Osteoblast (primary cell): Measurements from ENCODE around the gene DBX1. TPM values are rescaled to one million over a fixed set of nuclear protein-coding genes. Genes with fewer than 3 reads are reported as not detected.

Experiments used
- DNase-seq: peaks from one replicate; pipeline ENCODE4 v3.0.0; 2011; ENCODE audit warnings: low spot score, mixed read lengths; ENCODE audit not compliant: insufficient read length; ENCODE audit errors: missing footprints
- H2AFZ ChIP-seq: 2 replicates; pipeline ENCODE4 v1.6.0; 2011; ENCODE audit warnings: mild to moderate bottlenecking, low read length
- H3K27ac ChIP-seq: 2 replicates; pipeline ENCODE4 v1.5.1; 2011; ENCODE audit warnings: mild to moderate bottlenecking, low read depth, low read length, moderate library complexity
- H3K27me3 ChIP-seq: 2 replicates; pipeline ENCODE4 v1.6.0; 2012; ENCODE audit warnings: mild to moderate bottlenecking, control low read depth, inconsistent platforms, low read length, moderate library complexity; ENCODE audit not compliant: insufficient read depth
- H3K36me3 ChIP-seq: 2 replicates; pipeline ENCODE4 v1.5.1; 2011; ENCODE audit warnings: mild to moderate bottlenecking, low read length, control low read depth, moderate library complexity; ENCODE audit not compliant: insufficient read depth
- H3K4me1 ChIP-seq: 2 replicates; pipeline ENCODE4 v1.5.1; 2011; ENCODE audit warnings: mild to moderate bottlenecking, low read length, control low read depth, moderate library complexity; ENCODE audit not compliant: insufficient read depth
- H3K4me2 ChIP-seq: 2 replicates; pipeline ENCODE4 v1.6.0; 2011; ENCODE audit warnings: mild to moderate bottlenecking, low read length; ENCODE audit not compliant: insufficient read depth
- H3K4me3 ChIP-seq: fragments of 200-600 bp; sonication (generic); 3 replicates; pipeline ENCODE4 v1.5.1; 2012; ENCODE audit warnings: mild to moderate bottlenecking, low read length, inconsistent platforms; ENCODE audit not compliant: insufficient read depth
- H3K79me2 ChIP-seq: 2 replicates; pipeline ENCODE4 v1.6.0; 2012; ENCODE audit warnings: mild to moderate bottlenecking, low read length, control low read depth, inconsistent platforms; ENCODE audit not compliant: insufficient read depth
- H3K9me3 ChIP-seq: 2 replicates; pipeline ENCODE4 v1.5.1; 2011; ENCODE audit warnings: low read depth, low read length, control low read depth
- H4K20me1 ChIP-seq: 2 replicates; pipeline ENCODE4 v1.6.0; 2012; ENCODE audit warnings: mild to moderate bottlenecking, low read length, control low read depth; ENCODE audit not compliant: insufficient read depth
- CTCF ChIP-seq: IDR thresholded peaks from 2 replicates; pipeline ENCODE4 v1.5.1; 2011; ENCODE audit warnings: mild to moderate bottlenecking, low read depth, low read length, moderate library complexity; ENCODE audit errors: extremely low read depth
- total RNA-seq: library from RNA; depleted of rRNA; stranded (reverse); fragments of >200 nt; gene quantifications from 2 replicates; pipeline ENCODE4 v1.2.3, GENCODE V29; 2012

Gene DBX1
- total RNA-seq, 1 donor: not detected

GRCh38 chr11:20154381-20154780 is 5.9 kb downstream of the DBX1 start:
- Histone ChIP-seq H3K36me3 (no peaks in the 10 kb centered on the region), H2AFZ (no peak overlapping the region), H3K9me3 (no peaks in the 10 kb centered on the region), H3K4me1 (peaks cover 7% of the 10 kb centered on the region), H3K27ac (no peak overlapping the region), H3K27me3 (peaks cover 54% of the 10 kb centered on the region), H3K4me2 (no peak overlapping the region), H4K20me1 (peaks cover 5% of the 10 kb centered on the region), H3K79me2 (no peaks in the 10 kb centered on the region), H3K4me3 (no peak overlapping the region)
- DNase-seq: peak; percentile 91
- TF ChIP-seq CTCF: no peak

GRCh38 chr11:20138707-20139106 is 21.6 kb downstream of the DBX1 start:
- no peak overlapping the region for H2AFZ ChIP-seq
- no peak for DNase-seq
- no peak overlapping the region for H3K27ac ChIP-seq
- no peaks in the 10 kb centered on the region for H4K20me1 ChIP-seq
- H3K9me3 ChIP-seq: no peaks in the 10 kb centered on the region
- no peaks in the 10 kb centered on the region for H3K36me3 ChIP-seq
- H3K4me3 ChIP-seq: no peak overlapping the region
- no peaks in the 10 kb centered on the region for H3K79me2 ChIP-seq
- no peak overlapping the region for H3K4me2 ChIP-seq
- H3K27me3 ChIP-seq: no peaks in the 10 kb centered on the region
- no peak for TF ChIP-seq CTCF
- no peaks in the 10 kb centered on the region for H3K4me1 ChIP-seq

- no peak for TF ChIP-seq CTCF
- H3K79me2 ChIP-seq: no peaks in the 10 kb centered on the region
- H2AFZ ChIP-seq: no peak overlapping the region
- DNase-seq: no peak
- H3K4me2 ChIP-seq: no peak overlapping the region
- H3K27me3 ChIP-seq: no peaks in the 10 kb centered on the region
- H3K27ac ChIP-seq: no peak overlapping the region
- H3K4me1 ChIP-seq: no peaks in the 10 kb centered on the region
- H3K9me3 ChIP-seq: no peaks in the 10 kb centered on the region
- H3K4me3 ChIP-seq: no peak overlapping the region
- H4K20me1 ChIP-seq: no peaks in the 10 kb centered on the region
- no peaks in the 10 kb centered on the region for H3K36me3 ChIP-seq
Measured at GRCh38 chr11:20137637-20138036, 22.6 kb downstream of the DBX1 start.

- Histone ChIP-seq H3K27me3 (no peaks in the 10 kb centered on the region), H3K4me1 (no peaks in the 10 kb centered on the region), H2AFZ (no peak overlapping the region), H3K4me3 (no peak overlapping the region), H3K27ac (no peak overlapping the region), H3K79me2 (no peaks in the 10 kb centered on the region), H4K20me1 (no peaks in the 10 kb centered on the region), H3K4me2 (no peak overlapping the region), H3K9me3 (no peaks in the 10 kb centered on the region), H3K36me3 (no peaks in the 10 kb centered on the region)
- TF ChIP-seq CTCF: no peak
- DNase-seq: peak; percentile 43
Measured at GRCh38 chr11:20134991-20135736, 25.1 kb downstream of the DBX1 start.
